Measurements from ENCODE around the gene PNN. TPM values are rescaled to one million over a fixed set of nuclear protein-coding genes. Genes with fewer than 3 reads are reported as not detected.
"Not testable (repeated sequence)": the region's sequence is repeated elsewhere in the genome, so short reads cannot be mapped to it uniquely, and the experiment has no call there.

Gene PNN
- total and polyA plus RNA-seq, 2 donors from 2014 or later, result 27.2 to 46.2 TPM

DNA sequence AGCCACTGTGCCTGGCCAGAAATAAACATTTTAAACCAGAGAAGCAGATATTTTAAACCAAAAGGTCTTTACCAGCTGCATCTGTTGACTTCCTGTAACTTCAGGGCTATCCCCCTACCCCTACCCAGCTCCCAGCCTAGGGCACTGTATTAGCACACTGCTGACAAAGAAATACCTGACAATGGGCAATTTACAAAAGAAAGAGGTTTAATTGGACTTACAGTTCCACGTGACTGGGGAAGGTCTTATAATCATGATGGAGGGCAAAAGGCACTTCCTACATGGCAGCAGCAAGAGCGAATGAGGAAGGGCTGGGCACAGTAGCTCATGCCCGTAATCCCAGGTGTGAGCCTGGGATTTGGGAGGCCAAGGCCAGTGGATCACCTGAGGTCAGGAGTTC, 34.9 kb upstream of the PNN start:
- Histone ChIP-seq H3K9ac (ENCODE audit: low read length in 3 of 3) (no peak overlapping the region), H3K36me3 (ENCODE audit: control insufficient read depth in 2 of 3, insufficient read depth in 3 of 3, low read length in 3 of 3) (peaks cover 0 to 4% (median 0%) of the 10 kb centered on the region in 3 donors), H3K4me3 (ENCODE audit: low read length in 3 of 3) (no peak overlapping the region), H3K27me3 (ENCODE audit: control insufficient read depth, insufficient read depth, low read length) (no peaks in the 10 kb centered on the region), H3K27ac (ENCODE audit: low read depth in 2 of 2, low read length in 2 of 2) (no peak overlapping the region), H3K9me3 (ENCODE audit: control insufficient read depth in 2 of 3, insufficient read depth in 1 of 3, low read length in 3 of 3) (no peaks in the 10 kb centered on the region), H3K4me1 (ENCODE audit: control insufficient read depth in 2 of 3, insufficient read depth in 2 of 3, low read depth in 1 of 3, low read length in 3 of 3) (no peaks in the 10 kb centered on the region)
- TF ChIP-seq, protein P1, sequence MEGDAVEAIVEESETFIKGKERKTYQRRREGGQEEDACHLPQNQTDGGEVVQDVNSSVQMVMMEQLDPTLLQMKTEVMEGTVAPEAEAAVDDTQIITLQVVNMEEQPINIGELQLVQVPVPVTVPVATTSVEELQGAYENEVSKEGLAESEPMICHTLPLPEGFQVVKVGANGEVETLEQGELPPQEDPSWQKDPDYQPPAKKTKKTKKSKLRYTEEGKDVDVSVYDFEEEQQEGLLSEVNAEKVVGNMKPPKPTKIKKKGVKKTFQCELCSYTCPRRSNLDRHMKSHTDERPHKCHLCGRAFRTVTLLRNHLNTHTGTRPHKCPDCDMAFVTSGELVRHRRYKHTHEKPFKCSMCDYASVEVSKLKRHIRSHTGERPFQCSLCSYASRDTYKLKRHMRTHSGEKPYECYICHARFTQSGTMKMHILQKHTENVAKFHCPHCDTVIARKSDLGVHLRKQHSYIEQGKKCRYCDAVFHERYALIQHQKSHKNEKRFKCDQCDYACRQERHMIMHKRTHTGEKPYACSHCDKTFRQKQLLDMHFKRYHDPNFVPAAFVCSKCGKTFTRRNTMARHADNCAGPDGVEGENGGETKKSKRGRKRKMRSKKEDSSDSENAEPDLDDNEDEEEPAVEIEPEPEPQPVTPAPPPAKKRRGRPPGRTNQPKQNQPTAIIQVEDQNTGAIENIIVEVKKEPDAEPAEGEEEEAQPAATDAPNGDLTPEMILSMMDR (IDR thresholded peaks at IDR 0.05; ENCODE audit: borderline replicate concordance, extremely low read depth, insufficient read depth), result no peak
- FAIRE-seq (no peak), DNase-seq (no peak)
- intact Hi-C loops (cut with DNase I), result no loop called here

DNA sequence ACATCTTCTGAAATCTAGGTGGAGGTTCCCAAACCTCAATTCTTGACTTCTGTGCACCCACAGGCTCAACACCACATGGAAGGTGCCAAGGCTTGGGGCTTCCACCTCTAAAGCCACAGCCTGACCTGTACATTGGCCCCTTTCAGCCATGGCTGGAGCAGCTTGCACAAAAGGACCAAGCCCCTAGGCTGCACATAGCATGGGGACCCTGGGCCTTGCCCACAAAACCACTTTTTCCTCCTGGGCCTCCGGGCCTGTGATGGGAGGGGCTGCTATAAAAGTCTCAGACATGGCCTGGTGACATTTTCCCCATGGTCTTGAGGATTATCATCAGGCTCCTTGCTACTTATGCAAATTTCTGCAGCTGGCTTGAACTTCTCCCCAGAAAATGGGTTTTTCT, 33.4 kb upstream of the PNN start:
- H3K27ac ChIP-seq (ENCODE audit: low read depth in 2 of 2, low read length in 2 of 2); DNase-seq; H3K9me3 ChIP-seq (ENCODE audit: control insufficient read depth in 2 of 3, insufficient read depth in 1 of 3, low read length in 3 of 3); FAIRE-seq; H3K4me3 ChIP-seq (ENCODE audit: low read length in 3 of 3); H3K27me3 ChIP-seq (ENCODE audit: control insufficient read depth, insufficient read depth, low read length); intact Hi-C loops (cut with DNase I); H3K36me3 ChIP-seq (ENCODE audit: control insufficient read depth in 2 of 3, insufficient read depth in 3 of 3, low read length in 3 of 3); H3K9ac ChIP-seq (ENCODE audit: low read length in 3 of 3); H3K4me1 ChIP-seq (ENCODE audit: control insufficient read depth in 2 of 3, insufficient read depth in 2 of 3, low read depth in 1 of 3, low read length in 3 of 3): not testable (repeated sequence)

DNA sequence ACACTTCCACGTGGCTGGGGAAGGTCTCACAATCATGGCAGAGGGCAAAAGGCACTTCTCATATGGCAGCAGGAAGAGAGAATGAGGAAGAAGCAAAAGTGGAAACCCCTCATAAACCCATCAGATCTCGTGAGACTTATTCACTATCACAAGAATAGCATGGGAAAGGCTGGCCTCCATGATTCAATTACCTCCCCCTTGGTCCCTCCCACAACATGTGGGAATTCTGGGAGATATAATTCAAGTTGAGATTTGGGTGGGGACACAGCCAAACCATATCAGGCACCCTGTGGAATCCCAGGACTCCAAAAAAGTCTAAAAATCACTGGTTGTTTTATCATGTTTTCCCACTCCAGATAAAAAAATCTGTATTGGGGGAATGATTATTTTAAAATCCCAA, 31.8 kb upstream of the PNN start:
- H3K36me3 ChIP-seq (ENCODE audit: control insufficient read depth in 2 of 3, insufficient read depth in 3 of 3, low read length in 3 of 3); H3K27ac ChIP-seq (ENCODE audit: low read depth in 2 of 2, low read length in 2 of 2); FAIRE-seq; H3K9me3 ChIP-seq (ENCODE audit: control insufficient read depth in 2 of 3, insufficient read depth in 1 of 3, low read length in 3 of 3); H3K9ac ChIP-seq (ENCODE audit: low read length in 3 of 3); H3K4me1 ChIP-seq (ENCODE audit: control insufficient read depth in 2 of 3, insufficient read depth in 2 of 3, low read depth in 1 of 3, low read length in 3 of 3); H3K4me3 ChIP-seq (ENCODE audit: low read length in 3 of 3); DNase-seq; H3K27me3 ChIP-seq (ENCODE audit: control insufficient read depth, insufficient read depth, low read length); intact Hi-C loops (cut with DNase I): not testable (repeated sequence)

GRCh38 chr14:39145266-39145966, 29.6 kb upstream of the PNN start:
- Histone ChIP-seq H3K27me3 (ENCODE audit: control insufficient read depth, insufficient read depth, low read length) (no peaks in the 10 kb centered on the region), H3K9ac (ENCODE audit: low read length in 3 of 3) (no peak overlapping the region), H3K27ac (ENCODE audit: low read depth in 2 of 2, low read length in 2 of 2) (no peak overlapping the region), H3K4me3 (ENCODE audit: low read length in 3 of 3) (no peak overlapping the region), H3K36me3 (ENCODE audit: control insufficient read depth in 2 of 3, insufficient read depth in 3 of 3, low read length in 3 of 3) (peaks cover 0 to 17% (median 15%) of the 10 kb centered on the region in 3 donors), H3K9me3 (ENCODE audit: control insufficient read depth in 2 of 3, insufficient read depth in 1 of 3, low read length in 3 of 3) (no peaks in the 10 kb centered on the region), H3K4me1 (ENCODE audit: control insufficient read depth in 2 of 3, insufficient read depth in 2 of 3, low read depth in 1 of 3, low read length in 3 of 3) (no peaks in the 10 kb centered on the region)
- intact Hi-C loops (cut with DNase I), result no loop called here
- FAIRE-seq, result no peak
- DNase-seq, result no peak
- TF ChIP-seq, protein P1 (IDR thresholded peaks at IDR 0.05; ENCODE audit: borderline replicate concordance, extremely low read depth, insufficient read depth), result no peak
